HepG2 (cell line): ENCODE results near the gene STEAP1B. TPM values are rescaled to one million over a fixed set of nuclear protein-coding genes. Genes with fewer than 3 reads are reported as not detected.
A peak's percentile ranks its signal among the peaks of the same experiment; 100 is the strongest.

Source experiments
- ATAC-seq: fragments of 200-7000 bp; cut with Tn5 transposase; 3 replicates; pipeline ENCODE4 v1.9.1; 2020; ENCODE audit warnings: mild to moderate bottlenecking, moderate library complexity
- BruUV-seq: library from RNA; stranded (reverse); fragments of 400-500 nt; replicated peaks from 2 replicates; lab custom pipeline; 2021; lab: Mats Ljungman, UMichigan
- CTCF ChIA-PET: fragments of 300-600 bp; formaldehyde crosslinking; extraction: SDS; loops from one replicate; lab custom pipeline; 2021; ENCODE audit warnings: low total read pairs, inconsistent platforms, low intra/inter-chr PET ratio; lab: Yijun Ruan, JAX
- POLR2A ChIA-PET: fragments of 350-600 bp; sonication (Branson Sonifier 250); formaldehyde crosslinking; loops from one replicate; lab custom pipeline; 2020; ENCODE audit warnings: antibody characterized with exemption, inconsistent platforms; lab: Yijun Ruan, JAX
- DNase-seq: peaks from one replicate; pipeline ENCODE4 v3.0.0-alpha.2; 2015; ENCODE audit warnings: low spot score
- FAIRE-seq: peaks from 3 replicates; lab custom pipeline; 2011; peaks lifted over from hg19 to GRCh38; lab: Jason Lieb, UNC
- H2AFZ ChIP-seq: one replicate; pipeline ENCODE4 v1.6.1; 2011; ENCODE audit warnings: low read length, inconsistent platforms
- H3K27ac ChIP-seq: fragments of 300-600 bp; 3 replicates; pipeline ENCODE4 v1.8.0; 2011; ENCODE audit warnings: mixed run types, mild to moderate bottlenecking, mixed read lengths, low read length, inconsistent platforms; ENCODE audit not compliant: insufficient read depth; ENCODE audit errors: extremely low read length
- H3K27me3 ChIP-seq, 2 experiments: fragments of 200-600 bp in 1 of 2; 2 replicates in 1 of 2; 3 replicates in 1 of 2; pipeline versions ENCODE4 v1.6.0 to v1.8.0; 2011; ENCODE audit warnings: low read length in 2 of 2, mild to moderate bottlenecking in 2 of 2, moderate library complexity in 2 of 2, inconsistent platforms in 1 of 2; ENCODE audit not compliant: insufficient read depth in 2 of 2, control insufficient read depth in 1 of 2
- H3K36me3 ChIP-seq, 2 experiments: fragments of 200-600 bp in 1 of 2; replicated peaks in 1 of 2; 2 replicates in 1 of 2; 3 replicates in 1 of 2; pipeline versions ENCODE4 v1.5.1 to v1.8.0; 2011; ENCODE audit warnings: low read length in 2 of 2, inconsistent platforms in 1 of 2; ENCODE audit not compliant: insufficient read depth in 2 of 2, control insufficient read depth in 1 of 2
- H3K4me1 ChIP-seq: 2 replicates; pipeline ENCODE4 v1.5.1; 2012; ENCODE audit warnings: low read length, inconsistent platforms; ENCODE audit not compliant: insufficient read depth
- H3K4me2 ChIP-seq: 2 replicates; pipeline ENCODE4 v1.6.0; 2011; ENCODE audit warnings: low read depth, low read length, inconsistent platforms
- H3K4me3 ChIP-seq, 3 experiments: fragments of 200-600 bp in 1 of 3; sonication (generic), shearing (Covaris generic) in 1 of 3; replicated peaks in 1 of 3; 2 replicates each; pipeline ENCODE4 v1.5.1; 2011 to 2016; ENCODE audit warnings: low read length in 3 of 3, inconsistent platforms in 2 of 3, low read depth in 2 of 3, mild to moderate bottlenecking in 2 of 3, control low read depth in 1 of 3, mixed read lengths in 1 of 3; ENCODE audit not compliant: insufficient read depth in 1 of 3
- H3K79me2 ChIP-seq: one replicate; pipeline ENCODE4 v1.6.1; 2011; ENCODE audit warnings: low read length, inconsistent platforms; ENCODE audit not compliant: insufficient read depth
- H3K9ac ChIP-seq: 2 replicates; pipeline ENCODE4 v1.6.0; 2011; ENCODE audit warnings: mild to moderate bottlenecking, low read depth, low read length, inconsistent platforms; ENCODE audit not compliant: insufficient read depth
- H3K9me3 ChIP-seq: 2 replicates; pipeline ENCODE4 v1.5.1; 2012; ENCODE audit warnings: mild to moderate bottlenecking, low read length
- H4K20me1 ChIP-seq: 2 replicates; pipeline ENCODE4 v1.6.0; 2011; ENCODE audit warnings: inconsistent platforms, mild to moderate bottlenecking, low read length, moderate library complexity; ENCODE audit not compliant: insufficient read depth
- HNF4G ChIP-seq, 2 experiments: sonication (generic) in 1 of 2; formaldehyde crosslinking in 1 of 2; IDR thresholded peaks; 2 replicates each; pipeline versions ENCODE4 v1.4.0 to v1.6.1; 2011 to 2020; ENCODE audit warnings: borderline replicate concordance in 2 of 2, low read depth in 2 of 2, mild to moderate bottlenecking in 2 of 2, low read length in 1 of 2, missing genetic modification reagents in 1 of 2, moderate library complexity in 1 of 2
- MAFF ChIP-seq: IDR thresholded peaks from 2 replicates; pipeline ENCODE4 v1.6.1; 2011; ENCODE audit warnings: low read depth, low read length, improper control_type of control experiment
- MAFK ChIP-seq, 2 experiments: IDR thresholded peaks in 1 of 2; conservative IDR thresholded peaks in 1 of 2; 2 replicates each; pipeline ENCODE4 v1.6.1; 2011; ENCODE audit warnings: improper control_type of control experiment in 2 of 2, low read length in 2 of 2
- ZNF644 ChIP-seq: IDR thresholded peaks from 2 replicates; pipeline ENCODE4 v1.6.1; 2016; ENCODE audit warnings: low read depth
- ZNF670 ChIP-seq: sonication (generic); formaldehyde crosslinking; IDR thresholded peaks from 2 replicates; pipeline ENCODE4 v1.8.0; 2022; ENCODE audit warnings: mild to moderate bottlenecking, missing genetic modification reagents, borderline replicate concordance
- ZNF713 ChIP-seq: sonication (generic); formaldehyde crosslinking; IDR thresholded peaks from 2 replicates; pipeline ENCODE4 v1.4.0; 2020; ENCODE audit warnings: mild to moderate bottlenecking, missing genetic modification reagents
- WGBS: methylation state at CpG from one replicate; pipeline ENCODE4 v1.1.6; 2017; ENCODE audit warnings: low lambda C conversion rate; 5-methylcytosine and 5-hydroxymethylcytosine counted together
- in situ Hi-C: cut with HindIII; loops from 2 replicates; pipeline ENCODE4 v1.10.0; 2017; ENCODE audit warnings: low pct_unique_long_range_greater_than_20kb; ENCODE audit not compliant: extremely low pct_ligation_motif_present
- intact Hi-C: fragments of 100-400 bp; cut with micrococcal nuclease; formaldehyde crosslinking; loops from one replicate; pipeline ENCODE4 v1.10.0; 2022; ENCODE audit not compliant: unreplicated experiment
- polyA plus RNA-seq, 8 experiments: library from polyadenylated mRNA; depleted of rRNA in 3 of 8; stranded (reverse) in 7 of 8; unstranded in 1 of 8; fragments of >200 nt; fragmentation: Illumina TruSeq in 4 of 8; extraction: Trizol in 4 of 8; gene quantifications; 2 replicates each; pipeline versions ENCODE4 v1.2.1 to v1.2.3, GENCODE V29; 2011 to 2016; ENCODE audit warnings: low read depth in 4 of 8, missing spikeins in 1 of 8, mixed read lengths in 1 of 8; ENCODE audit not compliant: insufficient read depth in 1 of 8
- total RNA-seq, 5 experiments: library from RNA; depleted of rRNA; stranded (reverse); fragments of >200 nt; fragmentation: Illumina TruSeq; extraction: Trizol; gene quantifications; 2 replicates each; pipeline ENCODE4 v1.2.3, GENCODE V29; 2016; ENCODE audit warnings: low read depth in 1 of 5

STEAP1B gene
- total and polyA plus RNA-seq, 2 of the 13 experiments (the other 11 are each of a cell fraction or from before 2014, with no cell fraction given) = not detected

DNA sequence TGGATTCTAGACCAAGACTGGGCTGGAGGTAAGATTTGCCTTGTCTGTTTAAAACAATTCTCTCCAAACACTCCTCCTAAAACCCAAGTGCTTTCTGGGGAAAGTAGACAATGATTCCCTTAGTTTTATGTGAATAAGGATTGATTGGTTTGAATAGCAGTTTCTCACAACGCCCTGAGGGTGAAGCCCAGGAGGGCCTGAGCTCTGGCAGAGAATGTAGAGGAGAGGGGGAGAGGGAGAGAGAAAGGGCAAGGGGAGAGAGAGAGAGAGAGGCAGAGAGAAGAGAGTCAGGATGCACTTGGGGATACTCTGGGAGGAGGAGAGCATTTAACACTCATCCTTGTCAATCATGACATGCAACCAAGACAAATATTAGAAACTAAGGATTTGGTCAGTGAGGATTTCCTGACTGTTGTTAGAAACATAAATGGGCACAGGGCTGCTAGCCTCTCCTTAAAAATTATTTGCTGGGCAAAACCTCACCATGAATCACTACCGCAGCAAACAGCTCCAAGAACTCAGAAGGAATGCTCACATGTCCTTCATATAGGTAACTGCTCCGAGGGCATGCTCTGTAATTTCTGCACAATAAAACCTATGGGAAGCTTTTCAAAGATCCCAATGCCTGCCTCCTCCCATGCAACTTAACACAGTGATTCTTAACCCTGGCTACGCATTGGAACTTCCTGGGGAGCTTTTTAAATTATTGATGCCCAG lies 87.9 kb downstream of the STEAP1B start:
- Histone ChIP-seq H3K4me2 (no peak overlapping the region), H4K20me1 (no peaks in the 10 kb centered on the region), H3K4me1 (no peaks in the 10 kb centered on the region), H3K79me2 (no peaks in the 10 kb centered on the region), H3K27me3 (peaks cover 4 to 39% of the 10 kb centered on the region in 2 experiments; a peak in 3 of 5 replicates), H3K4me3 (no peak overlapping the region), H3K27ac (no peak overlapping the region), H3K36me3 (no peaks in the 10 kb centered on the region), H2AFZ (no peak overlapping the region), H3K9ac (no peak overlapping the region), H3K9me3 (no peaks in the 10 kb centered on the region)
- CTCF ChIA-PET = no interaction called here
- FAIRE-seq = no peak
- 21% methylated on average over 3 of the region's 4 CpGs for WGBS
- ATAC-seq = no peak
- in situ Hi-C loops = no loop called here
- intact Hi-C loops = no loop called here
- BruUV-seq = no TSS peak
- TF ChIP-seq ZNF644 (CRISPR knock-in tag) = no peak
- TF ChIP-seq ZNF713 (CRISPR knock-in tag) = no peak
- no peak for DNase-seq
- POLR2A ChIA-PET = no interaction called here

GRCh38 chr7:22406715-22407114 lies 93.3 kb downstream of the STEAP1B start:
- no peak overlapping the region for H3K4me2 ChIP-seq
- H3K27me3 ChIP-seq = peaks cover 0 to 2% of the 10 kb centered on the region in 2 experiments; a peak in 1 of 5 replicates
- H3K4me3 ChIP-seq = no peak overlapping the region
- no peak overlapping the region for H3K27ac ChIP-seq
- DNase-seq (no peak), FAIRE-seq (no peak), ATAC-seq (no peak)
- no peaks in the 10 kb centered on the region for H3K36me3 ChIP-seq
- ChIA-PET POLR2A (no interaction called here), CTCF (no interaction called here)
- TF ChIP-seq MAFF (peak; percentile 62), HNF4G (IDR thresholded peaks at IDR 0.05; ENCODE audit: borderline replicate concordance, low read depth, low read length) (no peak), HNF4G (CRISPR knock-in tag; IDR thresholded peaks at IDR 0.05; ENCODE audit: borderline replicate concordance, low read depth) (no peak), ZNF670 (CRISPR knock-in tag) (no peak), MAFK (conservative IDR thresholded peaks at IDR 0.05 in 1 of 2, IDR thresholded peaks at IDR 0.05 in 1 of 2; ENCODE audit: low read length in 2 of 2) (peak; percentile 52 to 58)
- no peaks in the 10 kb centered on the region for H3K4me1 ChIP-seq
- no peaks in the 10 kb centered on the region for H3K9me3 ChIP-seq
- H2AFZ ChIP-seq = no peak overlapping the region
- 95% methylated on average over 4 of the region's 4 CpGs for WGBS
- no peak overlapping the region for H3K9ac ChIP-seq
- no peaks in the 10 kb centered on the region for H4K20me1 ChIP-seq
- no peaks in the 10 kb centered on the region for H3K79me2 ChIP-seq
- in situ Hi-C loops (no loop called here), intact Hi-C loops (no loop called here)
- BruUV-seq = no TSS peak
